ENCODE data around the gene GET4.

DNA sequence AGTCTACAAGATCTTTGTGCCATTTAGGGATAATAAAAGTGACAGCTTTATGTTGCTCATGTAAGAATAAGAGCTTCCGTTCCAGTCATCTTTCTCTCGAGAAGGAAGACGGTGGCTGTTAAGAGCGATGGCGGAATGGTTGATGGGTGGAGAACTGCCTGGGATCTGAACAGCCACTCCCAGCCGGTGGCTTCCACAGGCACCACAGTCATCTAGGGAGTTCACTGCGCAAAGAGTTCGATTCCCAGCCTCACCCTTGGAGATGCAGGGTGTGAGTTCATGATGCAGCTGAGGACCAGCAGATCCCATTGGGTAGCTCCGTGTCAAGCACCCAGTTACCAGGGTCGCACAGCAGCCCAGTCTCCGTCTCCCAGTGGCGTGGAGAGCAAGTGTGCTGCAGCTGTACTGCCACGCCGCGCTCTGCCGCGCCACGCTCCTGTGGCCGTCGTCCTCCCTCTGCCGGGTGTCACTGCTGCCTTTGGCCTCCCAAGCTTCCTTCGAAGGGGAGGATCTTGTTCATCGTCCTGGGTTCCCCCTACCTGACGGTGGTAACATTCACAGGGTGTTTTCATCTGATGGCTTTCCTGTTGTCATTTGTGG, 36.3 kb upstream of the GET4 start:
- TF ChIP-seq EZH2phosphoT487 (IDR thresholded peaks at IDR 0.05; ENCODE audit: borderline replicate concordance) (no peak), EGR1 (IDR thresholded peaks at IDR 0.05; ENCODE audit: low read depth) (no peak), EZH2 (IDR thresholded peaks at IDR 0.05) (no peak), JUND (IDR thresholded peaks at IDR 0.05) (no peak), SRF (IDR thresholded peaks at IDR 0.05; ENCODE audit: low read depth) (no peak), CTCF (IDR thresholded peaks at IDR 0.05 in 2 of 3, conservative IDR thresholded peaks at IDR 0.05 in 1 of 3; ENCODE audit: borderline replicate concordance in 1 of 3, insufficient read depth in 1 of 3, low read depth in 2 of 3, low read length in 2 of 3) (no peak), POLR2AphosphoS5 (IDR thresholded peaks at IDR 0.05; ENCODE audit: low read depth, low read length) (no peak), POLR2A (IDR thresholded peaks at IDR 0.05; ENCODE audit: borderline replicate concordance, extremely low read depth, insufficient read depth, insufficient read length) (no peak), ZNF274 (IDR thresholded peaks at IDR 0.05; ENCODE audit: low read depth, low read length) (no peak), SIN3A (IDR thresholded peaks at IDR 0.05; ENCODE audit: low read depth) (no peak), SP1 (IDR thresholded peaks at IDR 0.05; ENCODE audit: low read depth) (no peak)
- TF ChIP-seq, protein P1, sequence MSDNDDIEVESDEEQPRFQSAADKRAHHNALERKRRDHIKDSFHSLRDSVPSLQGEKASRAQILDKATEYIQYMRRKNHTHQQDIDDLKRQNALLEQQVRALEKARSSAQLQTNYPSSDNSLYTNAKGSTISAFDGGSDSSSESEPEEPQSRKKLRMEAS (IDR thresholded peaks at IDR 0.05), result no peak
- TF ChIP-seq, protein P2, sequence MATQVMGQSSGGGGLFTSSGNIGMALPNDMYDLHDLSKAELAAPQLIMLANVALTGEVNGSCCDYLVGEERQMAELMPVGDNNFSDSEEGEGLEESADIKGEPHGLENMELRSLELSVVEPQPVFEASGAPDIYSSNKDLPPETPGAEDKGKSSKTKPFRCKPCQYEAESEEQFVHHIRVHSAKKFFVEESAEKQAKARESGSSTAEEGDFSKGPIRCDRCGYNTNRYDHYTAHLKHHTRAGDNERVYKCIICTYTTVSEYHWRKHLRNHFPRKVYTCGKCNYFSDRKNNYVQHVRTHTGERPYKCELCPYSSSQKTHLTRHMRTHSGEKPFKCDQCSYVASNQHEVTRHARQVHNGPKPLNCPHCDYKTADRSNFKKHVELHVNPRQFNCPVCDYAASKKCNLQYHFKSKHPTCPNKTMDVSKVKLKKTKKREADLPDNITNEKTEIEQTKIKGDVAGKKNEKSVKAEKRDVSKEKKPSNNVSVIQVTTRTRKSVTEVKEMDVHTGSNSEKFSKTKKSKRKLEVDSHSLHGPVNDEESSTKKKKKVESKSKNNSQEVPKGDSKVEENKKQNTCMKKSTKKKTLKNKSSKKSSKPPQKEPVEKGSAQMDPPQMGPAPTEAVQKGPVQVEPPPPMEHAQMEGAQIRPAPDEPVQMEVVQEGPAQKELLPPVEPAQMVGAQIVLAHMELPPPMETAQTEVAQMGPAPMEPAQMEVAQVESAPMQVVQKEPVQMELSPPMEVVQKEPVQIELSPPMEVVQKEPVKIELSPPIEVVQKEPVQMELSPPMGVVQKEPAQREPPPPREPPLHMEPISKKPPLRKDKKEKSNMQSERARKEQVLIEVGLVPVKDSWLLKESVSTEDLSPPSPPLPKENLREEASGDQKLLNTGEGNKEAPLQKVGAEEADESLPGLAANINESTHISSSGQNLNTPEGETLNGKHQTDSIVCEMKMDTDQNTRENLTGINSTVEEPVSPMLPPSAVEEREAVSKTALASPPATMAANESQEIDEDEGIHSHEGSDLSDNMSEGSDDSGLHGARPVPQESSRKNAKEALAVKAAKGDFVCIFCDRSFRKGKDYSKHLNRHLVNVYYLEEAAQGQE (IDR thresholded peaks at IDR 0.05; ENCODE audit: low read depth), result no peak
